Measurements from ENCODE around the gene SFTPD. TPM values are rescaled to one million over a fixed set of nuclear protein-coding genes. Genes with fewer than 3 reads are reported as not detected.
A peak's percentile ranks its signal among the peaks of the same experiment; 100 is the strongest.

SFTPD gene
- total RNA-seq, 1 experiment from 2014 or later = 0.22 TPM

DNA sequence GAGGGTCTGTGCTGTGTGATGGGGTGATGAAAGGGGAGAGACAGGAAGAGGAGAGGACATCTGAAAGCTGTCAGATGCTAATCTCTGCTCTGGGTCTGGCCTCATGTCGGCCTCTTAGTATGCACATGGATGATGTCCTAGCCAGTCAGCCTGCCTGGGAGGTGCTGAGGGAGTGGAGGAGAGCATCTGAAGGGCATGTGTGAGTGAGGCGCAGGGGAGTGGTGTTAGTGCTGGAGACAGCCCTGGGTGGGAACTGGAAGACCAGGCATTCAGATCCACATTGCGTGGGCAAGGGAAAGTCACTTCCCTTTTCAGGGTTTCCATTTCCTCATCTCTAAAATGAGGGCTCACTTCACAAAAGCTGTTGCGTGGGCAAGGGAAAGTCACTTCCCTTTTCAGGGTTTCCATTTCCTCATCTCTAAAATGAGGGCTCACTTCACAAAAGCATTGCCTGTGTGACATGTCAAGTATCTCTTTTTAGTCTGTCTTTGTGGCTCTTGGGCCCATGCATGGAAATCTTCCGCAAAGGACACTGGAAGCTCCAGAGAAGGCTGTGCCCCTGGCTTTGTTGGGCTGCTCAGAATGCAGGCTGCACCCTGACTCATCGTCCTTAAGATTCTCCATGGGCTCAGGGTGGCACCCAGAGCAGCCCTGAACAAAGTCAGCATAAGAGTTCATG lies 10.0 kb downstream of the SFTPD start:
- H3K36me3 ChIP-seq = no peaks in the 10 kb centered on the region
- H3K27ac ChIP-seq = peak overlapping the region; percentile 96
- H3K9me3 ChIP-seq (replicated peaks) = no peaks in the 10 kb centered on the region
- no peaks in the 10 kb centered on the region for H3K27me3 ChIP-seq
- DNase-seq = no peak
- no peak overlapping the region for H3K4me3 ChIP-seq
- peaks cover 27% of the 10 kb centered on the region for H3K4me1 ChIP-seq

DNA sequence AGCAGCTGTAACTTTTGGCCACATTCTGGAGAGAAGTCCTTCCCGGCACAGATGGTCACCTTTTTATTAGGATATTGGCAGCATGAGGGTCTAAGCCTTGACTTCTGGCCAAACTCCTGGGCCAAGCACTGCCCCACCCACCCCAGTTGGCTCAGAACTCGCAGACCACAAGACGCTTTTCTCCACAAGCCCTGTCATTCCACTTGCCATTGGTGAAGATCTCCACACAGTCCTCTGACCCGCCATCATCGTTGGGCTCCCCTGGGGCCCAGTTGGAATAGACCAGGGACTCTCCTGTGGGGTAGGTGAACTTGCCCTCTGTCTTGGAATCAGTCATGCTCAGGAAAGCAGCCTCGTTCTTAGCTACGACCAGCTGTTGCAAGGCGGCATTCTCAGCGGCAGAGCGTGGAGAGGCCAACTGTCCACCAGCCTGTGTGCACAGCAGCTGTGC lies 11.2 kb downstream of the SFTPD start:
- H3K4me1 ChIP-seq = peaks cover 27% of the 10 kb centered on the region

DNA sequence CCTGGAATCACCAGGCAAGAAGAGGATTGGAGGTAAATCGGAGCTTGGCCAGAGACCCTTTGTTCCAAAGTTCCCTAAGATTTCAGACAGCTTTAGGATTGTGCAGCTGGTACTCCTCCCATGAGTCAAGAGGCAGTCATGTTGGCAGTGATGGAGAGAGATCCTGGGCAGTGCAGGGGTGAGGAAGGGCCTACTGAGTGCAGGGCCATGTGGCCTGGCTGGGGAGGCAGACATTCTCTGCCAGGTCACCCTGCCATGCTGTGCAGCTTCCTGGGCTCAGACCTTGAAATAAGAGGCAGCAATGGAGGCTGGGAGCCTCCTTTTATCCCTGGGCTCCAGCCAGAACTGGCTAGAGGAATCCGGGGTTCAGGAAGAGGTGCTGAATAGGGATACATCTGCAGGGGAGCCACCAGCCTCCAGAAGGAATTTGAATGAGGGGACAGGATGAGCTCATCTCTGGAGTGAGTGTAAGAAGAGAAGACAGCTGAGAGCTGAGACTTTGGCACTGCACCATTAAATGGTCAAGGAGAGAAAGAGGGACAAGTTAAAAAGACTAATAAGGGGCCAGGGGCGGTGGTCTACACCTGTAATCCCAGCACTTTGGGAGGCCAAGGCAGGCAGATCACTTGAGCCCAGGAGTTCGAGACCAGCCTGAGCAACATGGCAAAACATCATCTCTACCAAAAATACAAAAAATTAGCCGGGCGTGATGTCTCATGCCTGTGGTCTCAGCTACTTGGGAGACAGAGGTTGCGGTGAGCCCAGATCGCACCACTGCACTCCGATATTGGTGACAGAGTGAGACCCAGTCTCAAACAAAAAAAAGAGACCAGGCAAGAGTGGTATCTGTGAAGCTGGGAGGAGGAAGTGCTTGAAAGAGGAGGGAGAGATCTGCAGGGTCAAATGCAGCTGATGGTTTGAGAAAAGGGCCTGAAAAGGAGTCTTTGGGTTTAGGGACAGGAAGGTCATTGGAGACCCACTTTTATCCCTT lies 12.0 kb downstream of the SFTPD start:
- Histone ChIP-seq H3K4me3 (peak overlapping the region; percentile 9; the same call in 1 of the 2 replicates), H3K27me3 (no peaks in the 10 kb centered on the region), H3K9me3 (replicated peaks) (no peaks in the 10 kb centered on the region), H3K36me3 (no peaks in the 10 kb centered on the region), H3K27ac (peak overlapping the region; percentile 96), H3K4me1 (peaks cover 27% of the 10 kb centered on the region)
- DNase-seq = peak; percentile 51 to 71

More for the DNA sequence above, 11.2 kb downstream of the SFTPD start:
- no peaks in the 10 kb centered on the region for H3K9me3 ChIP-seq (replicated peaks)
- H3K4me3 ChIP-seq = peak overlapping the region; percentile 9; the same call in 1 of the 2 replicates
- H3K36me3 ChIP-seq = no peaks in the 10 kb centered on the region
- peak overlapping the region; percentile 96 for H3K27ac ChIP-seq
- H3K27me3 ChIP-seq = no peaks in the 10 kb centered on the region
- DNase-seq = peak; percentile 89 to 94

DNA sequence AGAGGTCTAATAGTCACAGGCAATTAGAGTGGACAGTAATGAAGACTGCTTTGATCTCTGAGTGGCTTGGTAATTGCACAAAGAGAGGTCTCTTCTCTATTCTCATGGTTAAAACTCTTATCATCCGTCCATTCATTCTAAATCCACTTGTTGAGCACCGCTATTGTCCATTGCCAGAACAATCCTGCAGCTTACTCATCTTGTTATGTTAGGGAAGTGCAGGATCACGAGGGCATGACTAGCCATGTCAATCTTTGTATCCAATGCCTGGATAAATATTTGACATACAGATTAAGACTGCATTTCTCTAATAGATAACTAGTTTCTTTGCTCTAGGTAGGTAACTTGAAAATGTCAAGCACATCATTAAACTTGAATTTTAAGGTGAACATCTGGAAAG lies 14.9 kb downstream of the SFTPD start:
- Histone ChIP-seq H3K36me3 (no peaks in the 10 kb centered on the region), H3K4me1 (peaks cover 27% of the 10 kb centered on the region), H3K4me3 (no peak overlapping the region), H3K27ac (no peak overlapping the region), H3K9me3 (replicated peaks) (no peaks in the 10 kb centered on the region), H3K27me3 (no peaks in the 10 kb centered on the region)
- no peak for DNase-seq

DNA sequence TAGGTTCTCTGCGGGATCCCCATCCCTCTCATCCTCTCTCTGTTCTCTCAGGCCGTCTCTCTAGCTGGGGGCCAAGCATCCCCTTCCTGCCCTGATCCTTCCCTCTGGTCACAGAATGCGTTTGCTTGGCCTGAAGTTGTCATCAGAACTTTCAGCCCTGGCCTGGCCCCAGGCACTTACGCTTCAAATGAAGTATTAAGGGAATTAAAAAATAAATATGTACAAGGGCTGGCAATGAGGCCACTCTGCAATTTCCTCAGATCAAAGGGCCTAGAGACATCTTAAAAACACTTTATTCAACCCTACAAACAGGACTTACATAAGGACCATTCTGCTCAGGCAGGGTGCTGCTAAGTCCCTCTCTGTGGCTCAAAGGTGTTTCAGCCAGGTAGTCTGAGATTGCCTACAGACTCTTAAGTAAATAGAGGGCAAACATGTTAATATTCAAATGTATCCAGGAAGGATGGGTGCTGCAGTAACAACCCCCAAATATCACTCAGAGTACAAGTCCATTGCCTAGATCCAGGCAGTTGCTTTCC lies 16.0 kb downstream of the SFTPD start:
- H3K36me3 ChIP-seq = no peaks in the 10 kb centered on the region
- H3K4me3 ChIP-seq = no peak overlapping the region
- H3K27me3 ChIP-seq = no peaks in the 10 kb centered on the region
- no peak for DNase-seq
- no peaks in the 10 kb centered on the region for H3K9me3 ChIP-seq (replicated peaks)
- peaks cover 17% of the 10 kb centered on the region for H3K4me1 ChIP-seq
- no peak overlapping the region for H3K27ac ChIP-seq

DNA sequence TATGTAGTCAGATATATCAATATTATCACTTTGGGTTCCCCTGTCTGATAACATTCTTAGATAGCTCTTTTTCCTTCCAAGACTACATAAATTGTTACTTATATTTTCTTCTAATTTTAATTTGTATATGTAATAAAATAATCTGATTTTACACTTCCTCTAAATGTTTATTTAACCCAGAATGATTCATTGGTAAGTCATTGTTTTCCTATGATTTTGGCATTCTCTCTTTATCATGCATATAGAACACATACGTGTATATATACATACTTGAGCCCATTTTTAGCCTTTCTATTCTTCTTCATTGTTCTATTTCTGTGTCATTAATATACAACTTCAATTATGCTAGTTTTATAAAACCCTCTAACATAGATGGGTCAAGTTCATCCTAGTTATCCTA lies 16.6 kb downstream of the SFTPD start:
- H3K36me3 ChIP-seq = no peaks in the 10 kb centered on the region

DNA sequence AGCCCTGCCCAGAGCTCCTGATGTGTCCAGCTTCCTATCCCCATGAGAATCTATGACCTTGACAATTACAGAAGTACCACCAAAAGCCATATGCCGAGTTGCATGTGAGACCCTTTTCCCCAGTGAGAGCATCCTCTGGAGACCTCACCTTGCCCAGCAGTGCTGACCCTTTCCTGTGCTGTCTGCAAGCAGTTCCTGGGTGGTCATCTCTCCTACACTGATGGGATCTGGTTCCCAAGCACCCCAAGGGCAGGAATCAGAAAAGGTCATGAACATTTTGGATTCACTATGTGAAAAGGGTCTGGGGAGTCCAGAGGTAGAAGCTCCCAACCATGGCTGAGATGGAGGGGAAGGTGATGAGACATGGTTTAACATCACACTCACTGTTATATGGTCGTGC lies 18.2 kb downstream of the SFTPD start:
- no peaks in the 10 kb centered on the region for H3K27me3 ChIP-seq
- H3K36me3 ChIP-seq = no peaks in the 10 kb centered on the region
- H3K9me3 ChIP-seq (replicated peaks) = no peaks in the 10 kb centered on the region
- H3K4me1 ChIP-seq = no peaks in the 10 kb centered on the region
- no peak for DNase-seq
- H3K4me3 ChIP-seq = no peak overlapping the region
- no peak overlapping the region for H3K27ac ChIP-seq

More for the DNA sequence above, 16.6 kb downstream of the SFTPD start:
- Histone ChIP-seq H3K27me3 (no peaks in the 10 kb centered on the region), H3K4me1 (peaks cover 11% of the 10 kb centered on the region), H3K27ac (no peak overlapping the region), H3K4me3 (no peak overlapping the region), H3K9me3 (replicated peaks) (no peaks in the 10 kb centered on the region)
- no peak for DNase-seq

DNA sequence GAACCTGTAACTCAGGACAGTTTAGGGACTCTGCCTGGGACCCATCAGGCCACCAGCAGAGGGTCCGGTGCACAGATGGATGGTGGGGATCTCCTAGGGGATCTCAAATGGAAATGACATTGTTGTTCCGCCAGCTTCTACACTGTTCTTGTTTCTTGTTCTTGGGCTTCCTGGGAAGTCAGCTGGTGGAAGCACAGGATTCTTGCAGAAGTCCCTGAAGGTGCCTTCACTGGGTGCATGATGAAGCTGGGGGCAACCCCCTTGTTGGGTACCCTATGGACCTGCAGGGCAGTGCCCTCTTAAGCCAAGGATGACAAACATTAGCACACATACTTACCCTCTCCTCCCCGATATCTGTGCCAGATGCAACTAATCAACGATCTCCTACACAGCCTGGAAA lies 18.6 kb downstream of the SFTPD start:
- H3K27ac ChIP-seq = no peak overlapping the region
- no peak for DNase-seq
- no peaks in the 10 kb centered on the region for H3K4me1 ChIP-seq
- no peaks in the 10 kb centered on the region for H3K9me3 ChIP-seq (replicated peaks)
- no peaks in the 10 kb centered on the region for H3K36me3 ChIP-seq
- H3K4me3 ChIP-seq = no peak overlapping the region
- H3K27me3 ChIP-seq = no peaks in the 10 kb centered on the region

DNA sequence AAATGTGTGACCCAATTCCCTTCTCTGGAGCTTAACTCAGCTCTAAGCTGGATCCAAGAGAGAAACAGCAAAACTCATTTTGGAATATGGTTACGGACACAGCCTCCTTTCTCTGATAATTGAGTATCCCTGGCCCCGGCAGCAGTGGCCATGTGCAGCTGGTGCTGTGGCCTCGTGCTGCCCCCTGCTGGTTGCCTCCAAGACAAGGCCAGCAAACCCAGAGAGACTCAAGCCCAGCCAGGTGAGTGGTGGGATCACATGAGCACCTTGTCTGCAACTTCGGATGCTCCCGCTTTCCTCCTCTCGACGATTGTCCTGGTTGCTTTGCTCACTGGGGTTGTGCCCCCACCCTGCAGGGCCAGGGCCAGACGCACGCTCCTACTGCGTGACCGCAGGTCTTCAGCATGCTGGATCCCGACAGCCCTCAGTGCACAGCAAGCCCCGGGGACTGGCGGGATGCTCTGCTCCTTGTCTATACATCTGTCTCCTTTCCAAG lies 19.4 kb downstream of the SFTPD start:
- H3K4me3 ChIP-seq = no peak overlapping the region
- H3K27ac ChIP-seq = no peak overlapping the region
- DNase-seq = peak; percentile 75 to 90
- H3K27me3 ChIP-seq = no peaks in the 10 kb centered on the region
- H3K36me3 ChIP-seq = 0 out of 2 replicates have a peak, but pooled peaks cover 4% of the 10 kb centered on the region
- no peaks in the 10 kb centered on the region for H3K4me1 ChIP-seq
- H3K9me3 ChIP-seq (replicated peaks) = no peaks in the 10 kb centered on the region

DNA sequence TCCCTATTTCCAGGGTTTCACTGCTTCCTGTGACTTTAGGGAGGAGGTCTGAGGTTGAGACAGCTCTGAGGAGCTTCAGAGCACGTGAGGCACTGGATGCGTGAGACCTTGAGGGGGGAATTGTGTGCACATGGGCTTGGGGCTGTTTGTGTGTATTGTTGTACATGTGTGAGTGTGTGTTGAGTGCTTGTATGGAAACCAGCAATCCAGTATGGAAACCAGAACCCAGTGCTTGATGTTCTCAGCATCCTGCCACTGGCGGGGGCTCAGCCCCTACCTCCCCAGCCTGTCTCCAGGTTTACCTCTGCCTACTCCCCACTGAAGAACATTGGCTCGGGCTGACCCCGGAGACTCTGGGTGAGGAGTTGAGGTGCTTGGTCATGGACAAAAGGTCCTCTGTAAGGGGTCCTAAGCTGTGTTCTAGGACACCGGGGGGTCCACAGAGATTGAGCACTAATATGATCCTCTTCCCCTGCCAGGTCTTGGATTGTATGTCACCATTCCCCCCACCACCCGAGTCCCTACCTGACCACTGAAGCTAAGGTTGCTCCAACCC lies 20.8 kb downstream of the SFTPD start:
- Histone ChIP-seq H3K36me3 (0 out of 2 replicates have a peak, but pooled peaks cover 8% of the 10 kb centered on the region), H3K4me1 (no peaks in the 10 kb centered on the region), H3K4me3 (no peak overlapping the region), H3K27ac (no peak overlapping the region), H3K9me3 (replicated peaks) (no peaks in the 10 kb centered on the region), H3K27me3 (no peaks in the 10 kb centered on the region)
- DNase-seq = no peak

DNA sequence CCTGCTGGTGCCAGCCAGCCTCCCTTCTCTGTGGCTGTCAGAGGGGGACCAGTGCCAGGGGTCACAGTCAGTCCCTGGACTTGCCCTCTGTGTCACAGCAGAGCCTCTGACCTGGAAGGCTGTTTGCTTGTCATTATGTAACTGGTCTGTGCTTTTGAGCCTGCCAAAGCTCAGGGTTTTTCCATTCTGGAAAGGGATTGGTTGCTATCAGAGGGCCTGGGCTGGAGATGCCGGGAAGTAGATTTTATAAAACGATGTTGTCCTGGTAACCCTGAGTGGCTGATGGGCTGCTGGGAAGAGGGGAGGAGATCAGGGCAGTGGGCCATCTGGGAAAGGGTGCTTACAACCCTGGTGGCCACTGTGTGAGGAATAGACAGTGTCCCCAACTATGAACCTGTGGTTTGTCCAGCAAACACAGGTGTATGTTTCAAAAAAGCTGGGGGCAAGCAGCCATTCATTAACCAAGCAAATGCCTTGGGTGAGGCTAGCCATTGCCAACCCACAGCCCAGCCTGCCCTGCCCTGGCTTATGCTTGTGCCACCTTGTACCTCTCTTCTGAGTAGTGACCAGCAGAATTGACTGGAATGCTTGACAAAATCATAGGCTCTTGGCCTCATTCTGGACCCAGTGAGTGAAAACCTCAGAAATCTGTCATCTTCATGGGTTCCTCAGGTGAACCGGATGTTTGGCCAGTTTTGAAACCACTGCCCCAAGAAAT lies 21.6 kb downstream of the SFTPD start:
- H3K36me3 ChIP-seq = 0 out of 2 replicates have a peak, but pooled peaks cover 8% of the 10 kb centered on the region
- H3K27ac ChIP-seq = no peak overlapping the region
- no peaks in the 10 kb centered on the region for H3K4me1 ChIP-seq
- no peaks in the 10 kb centered on the region for H3K27me3 ChIP-seq
- no peak overlapping the region for H3K4me3 ChIP-seq
- no peaks in the 10 kb centered on the region for H3K9me3 ChIP-seq (replicated peaks)
- no peak for DNase-seq

DNA sequence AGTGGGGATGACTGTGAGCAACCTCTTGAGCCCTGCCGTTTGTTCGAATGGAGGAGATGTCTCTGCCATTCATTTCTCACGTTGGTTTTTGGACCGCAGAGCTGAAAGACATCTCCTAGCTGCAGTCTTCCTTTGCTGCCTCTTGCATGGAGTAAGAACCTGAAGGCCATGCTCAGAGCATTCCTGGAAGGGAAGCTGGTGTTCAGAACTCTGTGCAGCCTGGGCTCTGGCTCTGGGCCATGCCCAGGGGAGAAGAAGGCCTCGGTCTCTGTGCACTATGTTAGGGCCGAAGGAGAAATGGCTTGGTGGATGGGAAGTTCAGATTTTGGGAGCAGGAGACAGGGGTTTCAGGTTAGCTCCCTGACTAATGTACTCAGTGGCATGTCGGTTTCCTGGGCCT lies 22.9 kb downstream of the SFTPD start:
- H3K4me1 ChIP-seq = no peaks in the 10 kb centered on the region
- no peak overlapping the region for H3K4me3 ChIP-seq
- 0 out of 2 replicates have a peak, but pooled peaks cover 8% of the 10 kb centered on the region for H3K36me3 ChIP-seq
- no peaks in the 10 kb centered on the region for H3K27me3 ChIP-seq
- no peak overlapping the region for H3K27ac ChIP-seq
- no peak for DNase-seq
- H3K9me3 ChIP-seq (replicated peaks) = no peaks in the 10 kb centered on the region

DNA sequence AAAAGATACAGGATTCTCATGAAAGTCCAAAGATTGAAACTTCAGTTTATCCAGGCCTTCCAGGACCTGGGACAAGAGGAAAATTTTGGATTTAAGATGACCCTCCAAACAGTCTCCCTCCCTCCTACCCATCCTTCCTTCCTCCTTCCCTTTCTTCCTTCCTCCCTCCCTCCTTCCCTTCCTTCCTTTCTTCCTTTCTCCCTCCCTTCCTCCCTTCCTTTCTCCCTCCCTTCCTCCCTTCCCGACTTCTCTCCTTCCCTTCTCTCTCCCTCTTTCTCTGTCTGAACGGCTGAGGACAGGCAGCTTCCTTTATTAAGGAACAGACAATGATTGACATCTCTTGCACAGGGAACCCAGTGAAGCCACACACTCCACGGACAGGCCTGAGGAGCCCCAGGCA lies 23.3 kb downstream of the SFTPD start:
- H3K4me3 ChIP-seq = no peak overlapping the region
- H3K4me1 ChIP-seq = no peaks in the 10 kb centered on the region
- no peaks in the 10 kb centered on the region for H3K27me3 ChIP-seq
- DNase-seq = no peak
- 0 out of 2 replicates have a peak, but pooled peaks cover 8% of the 10 kb centered on the region for H3K36me3 ChIP-seq
- no peak overlapping the region for H3K27ac ChIP-seq
- H3K9me3 ChIP-seq (replicated peaks) = no peaks in the 10 kb centered on the region

DNA sequence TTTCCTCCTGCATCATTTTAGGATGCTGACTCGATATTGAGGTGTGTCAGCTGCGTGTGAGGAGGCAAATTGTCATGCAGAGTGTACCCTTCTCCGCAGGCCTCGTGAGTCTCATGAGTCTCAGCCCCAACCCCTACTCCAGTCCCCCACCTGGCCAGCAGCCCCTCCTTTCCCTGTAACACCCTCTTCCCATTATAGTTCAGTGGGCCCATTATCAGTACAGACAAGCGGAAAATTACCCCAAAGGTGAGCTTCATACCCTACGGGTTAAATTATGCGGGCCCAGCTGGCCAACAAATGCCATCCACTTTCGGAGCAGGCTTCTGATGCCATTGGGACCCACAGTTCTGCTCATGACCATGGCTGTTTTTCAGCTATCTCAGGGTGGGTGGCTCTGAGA lies 25.2 kb downstream of the SFTPD start:
- no peak overlapping the region for H3K4me3 ChIP-seq
- H3K27ac ChIP-seq = no peak overlapping the region
- H3K4me1 ChIP-seq = no peaks in the 10 kb centered on the region
- 0 out of 2 replicates have a peak, but pooled peaks cover 11% of the 10 kb centered on the region for H3K36me3 ChIP-seq
- no peaks in the 10 kb centered on the region for H3K9me3 ChIP-seq (replicated peaks)
- H3K27me3 ChIP-seq = no peaks in the 10 kb centered on the region
- DNase-seq = no peak

Measured in SJCRH30 (cell line).